GM18498 (cell line): Measurements from ENCODE around the gene FLNB.

Experiments
- ATAC-seq: cut with Tn5 transposase; IDR thresholded peaks from one replicate; pipeline ENCODE4 v1.9.1; 2021; ENCODE audit warnings: mild to moderate bottlenecking, moderate library complexity; ENCODE audit not compliant: unreplicated experiment

FLNB gene

DNA sequence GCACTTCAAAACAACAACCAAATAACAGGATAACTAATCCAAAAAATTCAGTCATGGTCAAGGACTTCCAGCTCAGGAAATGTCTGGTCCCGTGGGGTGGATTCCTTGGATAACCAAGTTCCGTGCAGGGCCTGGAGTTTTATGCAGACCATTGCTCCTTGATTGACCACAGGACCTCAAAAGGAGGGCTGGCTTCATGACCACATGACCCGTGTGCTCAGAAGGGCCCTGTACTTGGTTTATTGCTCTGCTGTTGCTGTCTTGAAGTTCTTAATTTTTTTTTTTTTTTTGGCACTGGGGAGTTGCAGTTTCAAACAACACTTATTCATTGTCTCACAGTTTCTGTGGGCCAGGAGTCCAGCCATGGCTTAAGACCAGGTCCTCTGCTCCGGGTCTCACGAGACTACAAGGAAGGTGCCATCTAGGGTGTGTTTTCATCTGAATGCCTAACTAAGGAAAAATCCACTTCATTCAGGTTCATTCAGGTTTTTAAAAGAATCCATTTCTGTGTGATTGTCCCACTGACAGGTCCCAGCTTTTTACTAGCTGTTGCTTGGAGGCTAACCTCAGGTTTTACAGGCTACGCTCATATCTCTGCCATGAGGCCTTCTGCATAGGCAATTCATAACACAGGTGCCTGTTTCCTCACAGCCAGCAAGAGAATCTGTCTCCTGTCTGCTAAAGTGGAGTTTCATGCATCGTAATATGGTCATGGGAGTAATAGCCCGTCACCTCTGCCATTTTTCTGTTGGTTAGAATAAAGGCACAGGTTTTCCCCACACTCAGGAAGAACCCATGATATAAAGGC, 65.3 kb downstream of the FLNB start:
- peak; percentile 41 for ATAC-seq

DNA sequence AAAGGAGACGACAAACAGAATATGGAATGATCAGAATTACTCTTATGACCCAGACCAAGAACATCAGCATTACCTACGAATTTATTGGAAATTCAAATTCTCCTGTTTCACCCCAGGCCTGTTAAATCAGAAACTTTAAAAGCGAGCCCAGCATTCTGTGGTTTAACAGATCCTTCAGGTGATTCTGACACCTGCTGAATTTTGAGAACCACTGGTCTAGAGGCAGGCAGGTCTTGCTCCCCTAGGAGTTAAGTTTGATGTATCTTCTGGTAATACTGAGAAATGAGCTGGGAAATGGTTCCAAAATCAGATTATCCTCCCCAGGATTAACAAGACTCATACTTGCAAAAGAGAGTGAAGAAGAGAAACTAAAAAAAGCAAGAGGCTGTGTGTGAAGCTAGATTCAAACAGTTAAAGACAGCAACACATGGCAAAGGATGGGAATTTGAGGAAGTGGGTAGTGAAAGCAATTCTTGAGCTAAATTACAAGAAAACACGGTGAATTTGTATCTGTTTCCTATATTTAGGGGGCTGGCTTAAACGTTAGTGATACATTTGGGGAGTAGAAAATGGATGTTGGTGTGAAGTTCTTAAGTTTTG, 66.0 kb downstream of the FLNB start:
- ATAC-seq, result peak; percentile 45

DNA sequence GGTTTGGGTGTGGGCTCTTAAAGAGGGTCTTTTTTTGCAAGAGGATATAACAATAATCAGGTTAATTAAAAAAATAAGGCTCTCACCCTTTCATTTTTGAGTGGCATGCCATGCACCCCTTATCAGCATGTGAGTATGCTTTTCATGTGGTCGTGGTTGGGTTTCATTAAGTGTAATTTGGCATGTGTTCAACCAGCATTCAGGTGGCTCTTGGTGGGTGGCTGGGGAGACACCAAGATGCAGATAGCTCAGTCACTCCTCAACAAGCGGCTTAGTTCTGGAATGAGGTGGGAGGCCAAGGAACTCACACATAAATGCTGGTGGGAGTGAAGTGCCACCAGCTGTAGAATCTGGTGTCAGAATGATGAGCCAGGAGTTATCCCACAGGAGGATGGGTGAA, 66.8 kb downstream of the FLNB start:
- ATAC-seq, result no peak

GRCh38 chr3:58077596-58078285, 69.5 kb downstream of the FLNB start:
- no peak for ATAC-seq

GRCh38 chr3:58078610-58079009, 70.4 kb downstream of the FLNB start:
- ATAC-seq, result no peak

DNA sequence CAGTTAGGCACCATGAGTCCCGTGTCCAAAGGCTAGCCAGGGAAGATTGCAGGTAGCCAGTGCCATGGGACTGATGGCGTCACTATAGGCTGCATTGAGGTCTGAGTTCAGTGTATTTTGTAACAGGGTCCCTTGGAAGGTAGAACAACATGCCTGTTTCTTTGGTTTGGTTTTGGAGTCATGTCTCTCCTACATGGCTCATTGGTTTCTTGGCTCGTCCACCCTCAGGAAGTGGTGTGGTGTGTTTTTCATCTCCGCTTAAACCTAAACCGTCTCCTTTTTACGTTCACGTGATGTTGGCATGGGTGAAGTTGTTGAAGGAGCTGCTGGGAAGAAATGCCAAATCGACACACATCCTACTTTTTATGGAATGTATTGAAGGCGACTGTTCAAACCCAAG, 71.6 kb downstream of the FLNB start:
- ATAC-seq, result no peak

- no peak for ATAC-seq
These were observed 73.8 kb downstream of the FLNB start for GRCh38 chr3:58082047-58082446.

- no peak for ATAC-seq
These were observed 75.9 kb downstream of the FLNB start for GRCh38 chr3:58084166-58084565.

DNA sequence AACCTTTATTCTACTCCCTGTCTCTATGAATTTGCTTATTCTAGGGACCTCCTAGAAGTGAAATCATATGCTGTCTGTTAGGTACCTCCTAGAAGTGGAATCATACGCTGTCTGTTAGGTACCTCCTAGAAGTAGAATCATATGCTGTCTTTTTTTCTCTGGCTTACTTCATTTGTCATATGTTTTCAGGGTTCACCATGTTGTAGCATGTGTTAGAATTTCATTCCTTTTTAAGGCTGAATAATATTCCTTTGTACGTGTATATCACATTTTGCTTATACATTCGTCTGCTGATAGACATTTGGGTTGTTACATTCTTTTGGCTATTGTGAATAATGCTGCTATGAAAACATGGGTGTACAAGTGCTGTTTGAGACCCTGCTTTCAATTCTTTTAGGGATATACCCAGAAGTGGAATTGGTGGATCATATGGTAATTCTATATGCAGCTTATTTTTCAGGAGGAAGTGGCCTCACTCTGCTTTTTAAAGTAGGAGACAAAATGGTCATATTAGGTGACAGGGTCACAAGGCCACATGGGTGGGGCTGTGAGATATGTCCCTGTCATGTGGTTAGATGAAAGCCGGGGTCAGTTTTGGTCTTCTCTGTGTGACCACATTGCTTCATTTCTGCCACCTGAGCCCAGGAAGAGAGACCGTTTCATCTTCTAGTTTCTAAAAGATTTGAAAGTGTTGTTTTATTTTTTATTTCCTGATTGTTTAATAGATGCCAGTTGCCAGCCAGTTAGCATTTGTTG, 76.7 kb downstream of the FLNB start:
- peak; percentile 91 for ATAC-seq

DNA sequence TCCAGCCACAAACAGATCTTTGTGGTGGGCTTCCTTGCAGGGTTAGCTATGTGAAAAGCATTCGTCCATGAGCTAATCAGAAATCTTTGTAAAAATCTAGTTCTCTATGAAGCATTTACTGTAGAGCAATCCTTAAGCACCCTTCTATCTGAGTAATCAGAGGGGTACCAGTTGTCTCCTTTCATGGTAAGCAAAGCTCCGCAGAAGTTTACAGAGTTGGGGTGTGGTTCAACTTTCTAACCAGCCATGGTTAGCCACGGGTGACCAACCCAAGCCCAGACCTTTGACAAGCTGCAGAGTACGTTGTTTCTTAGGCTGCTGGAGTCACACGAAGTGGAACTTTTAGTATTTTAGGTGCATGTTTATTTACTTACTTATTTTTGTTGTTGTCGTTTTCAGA, 77.4 kb downstream of the FLNB start:
- ATAC-seq, result peak; percentile 62

- no peak for ATAC-seq
These were observed 80.3 kb downstream of the FLNB start for GRCh38 chr3:58088501-58088900.

DNA sequence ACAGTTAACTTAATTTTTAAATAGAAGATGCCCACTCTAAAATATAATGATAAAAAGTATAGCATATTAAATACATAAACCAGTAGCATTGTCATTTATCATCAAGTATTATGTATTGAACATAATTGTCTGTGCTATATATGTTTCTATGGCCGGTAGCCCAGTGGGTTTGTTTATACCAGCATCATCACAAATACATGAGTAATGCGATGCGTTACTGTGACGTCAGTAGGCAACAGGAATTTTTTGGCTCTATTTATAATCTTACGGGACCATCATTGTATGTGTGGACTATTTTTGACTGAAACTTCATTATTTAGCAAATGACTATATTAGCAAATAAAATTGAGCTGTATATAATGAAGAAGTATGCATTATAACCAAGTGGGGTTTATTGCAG, 82.1 kb downstream of the FLNB start:
- ATAC-seq, result no peak

DNA sequence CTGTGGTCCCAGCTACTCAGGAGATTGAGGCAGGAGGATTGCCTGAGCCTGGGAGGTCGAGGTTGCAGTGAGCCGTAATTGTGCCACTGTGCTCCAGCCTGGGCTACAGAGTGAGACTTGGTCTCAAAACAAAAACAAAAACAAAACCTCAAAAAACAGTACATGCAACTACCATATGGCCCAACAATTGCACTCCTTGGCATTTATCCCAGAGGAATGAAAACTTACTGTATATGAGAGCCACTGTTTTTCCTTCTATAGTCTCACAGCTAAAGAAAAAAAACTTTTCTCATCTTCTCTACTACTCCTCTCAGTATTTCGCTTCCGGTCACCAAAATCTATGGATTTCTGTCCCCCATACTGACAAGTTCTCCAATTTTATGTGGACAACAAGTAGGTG, 84.3 kb downstream of the FLNB start:
- no peak for ATAC-seq

- no peak for ATAC-seq
These were observed 85.5 kb downstream of the FLNB start for GRCh38 chr3:58093574-58094195.

- no peak for ATAC-seq
These were observed 86.4 kb downstream of the FLNB start for GRCh38 chr3:58094657-58095056.

DNA sequence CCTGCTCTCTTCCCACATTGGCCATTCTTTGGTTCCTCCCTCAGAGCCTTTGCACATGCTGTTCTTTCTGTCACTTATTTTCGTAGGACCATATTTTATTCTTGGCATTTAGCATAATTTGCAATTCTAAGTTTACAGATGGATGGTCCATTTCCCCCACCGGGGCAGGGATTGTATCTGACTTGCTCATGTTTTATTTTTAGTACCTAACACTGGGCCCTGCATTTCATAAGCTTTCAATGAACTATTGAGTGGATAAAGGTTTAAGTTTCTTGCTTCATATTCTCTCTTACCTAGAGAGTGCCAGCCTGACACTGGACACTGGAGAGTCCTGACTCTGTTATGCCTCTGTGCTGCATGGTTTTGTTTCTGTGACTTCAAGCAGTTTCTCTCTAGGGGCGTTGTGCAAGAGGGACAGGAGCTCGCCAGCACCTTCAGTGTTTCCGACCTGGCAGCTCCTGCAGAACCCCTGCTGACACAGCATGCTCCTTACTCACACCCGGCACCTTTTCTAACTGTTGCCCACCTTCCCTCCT, 87.4 kb downstream of the FLNB start:
- no peak for ATAC-seq

DNA sequence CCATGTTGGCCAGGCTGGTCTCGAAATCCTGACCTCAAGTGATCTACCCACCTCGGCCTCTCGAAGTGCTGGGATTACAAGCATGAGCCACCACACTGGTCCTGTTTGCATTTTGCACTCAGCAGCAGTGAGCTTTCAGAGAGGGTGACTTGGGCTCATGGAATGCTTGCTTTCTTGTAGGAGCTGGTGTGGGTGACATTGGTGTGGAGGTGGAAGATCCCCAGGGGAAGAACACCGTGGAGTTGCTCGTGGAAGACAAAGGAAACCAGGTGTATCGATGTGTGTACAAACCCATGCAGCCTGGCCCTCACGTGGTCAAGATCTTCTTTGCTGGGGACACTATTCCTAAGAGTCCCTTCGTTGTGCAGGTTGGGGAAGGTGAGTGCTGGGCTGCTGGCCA, 90.3 kb downstream of the FLNB start:
- ATAC-seq, result no peak

GRCh38 chr3:58099865-58100264, 91.6 kb downstream of the FLNB start:
- ATAC-seq, result no peak

DNA sequence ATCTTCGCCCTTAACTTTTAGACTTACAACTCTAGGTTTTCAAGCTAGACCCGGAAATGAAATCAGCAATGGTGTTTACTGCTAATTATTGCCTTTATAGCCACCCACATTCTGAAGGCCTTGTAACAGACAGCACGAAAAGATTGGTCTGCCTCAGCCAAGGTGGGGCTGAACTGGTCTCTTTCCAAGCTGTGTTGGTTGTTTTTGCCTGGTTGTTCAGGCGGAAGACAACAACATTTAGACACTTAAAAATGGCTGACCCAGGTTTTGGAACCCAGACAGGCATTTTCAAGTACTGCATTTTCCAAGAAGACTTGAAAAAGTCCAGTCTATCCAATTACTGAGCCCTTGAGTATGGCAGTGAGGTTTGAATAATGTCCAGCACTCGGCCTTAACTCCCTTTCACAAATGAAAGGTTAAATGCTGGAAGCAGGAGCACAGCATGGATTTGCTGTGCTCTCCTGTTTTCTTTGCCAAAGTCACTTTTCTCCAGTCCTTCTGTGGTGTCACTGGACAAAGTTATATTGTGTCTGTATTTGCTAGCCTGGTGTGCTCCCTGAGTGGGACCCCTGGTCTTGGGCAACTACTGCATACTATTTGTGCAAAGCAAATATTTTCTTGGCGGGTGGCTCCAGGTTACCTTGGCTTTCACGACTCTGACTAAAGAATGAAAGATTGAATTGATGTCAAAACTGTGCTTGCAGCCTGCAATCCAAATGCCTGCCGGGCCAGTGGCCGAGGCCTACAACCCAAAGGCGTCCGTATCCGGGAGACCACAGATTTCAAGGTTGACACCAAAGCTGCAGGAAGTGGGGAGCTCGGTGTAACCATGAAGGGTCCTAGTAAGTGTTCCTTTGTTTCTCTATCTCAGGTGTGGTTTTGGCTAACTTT, 93.5 kb downstream of the FLNB start:
- no peak for ATAC-seq

DNA sequence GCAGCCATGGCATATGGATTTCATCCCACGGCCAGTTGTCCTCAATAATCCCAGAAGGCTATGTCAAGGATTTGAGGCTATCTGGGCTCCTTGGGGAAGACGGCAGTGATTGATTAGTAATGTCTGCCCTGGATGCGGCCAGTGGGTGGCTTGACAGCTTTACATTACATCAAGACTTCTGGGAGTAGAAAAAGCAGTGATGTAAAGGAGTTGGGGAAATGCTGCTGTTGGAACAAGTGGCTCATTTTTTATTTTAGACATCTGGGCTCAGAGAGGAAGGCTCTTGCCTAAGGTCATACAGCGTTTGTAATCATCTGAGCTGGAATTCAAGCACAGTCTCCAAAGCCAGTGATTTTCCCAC, 94.1 kb downstream of the FLNB start:
- ATAC-seq, result no peak
